Type B pancreatic cell (in vitro differentiated cells): Measurements from ENCODE around the gene CDC14B. TPM values are rescaled to one million over a fixed set of nuclear protein-coding genes. Genes with fewer than 3 reads are reported as not detected.

Experiments used
- DNase-seq: peaks from one replicate; pipeline ENCODE4 v3.0.0; 2021; ENCODE audit warnings: mixed read lengths; ENCODE audit not compliant: unreplicated experiment; ENCODE audit errors: extremely low spot score
- H3K27ac Mint-ChIP-seq: 2 replicates; pipeline ENCODE4 v1.8.0; 2021; ENCODE audit warnings: mild to moderate bottlenecking, mixed read lengths
- H3K27me3 Mint-ChIP-seq: 2 replicates; pipeline ENCODE4 v1.8.0; 2021; ENCODE audit warnings: mixed read lengths
- H3K36me3 Mint-ChIP-seq: 2 replicates; pipeline ENCODE4 v1.8.0; 2021; ENCODE audit warnings: mixed read lengths
- H3K4me1 Mint-ChIP-seq: one replicate; pipeline ENCODE4 v1.8.0; 2021; ENCODE audit warnings: mixed read lengths; ENCODE audit not compliant: unreplicated experiment
- H3K4me3 Mint-ChIP-seq: 2 replicates; pipeline ENCODE4 v1.8.0; 2021; ENCODE audit warnings: mild to moderate bottlenecking, mixed read lengths
- H3K9me3 Mint-ChIP-seq: 2 replicates; pipeline ENCODE4 v1.8.0; 2021; ENCODE audit warnings: mixed read lengths
- total RNA-seq: library from RNA; stranded (reverse); gene quantifications from 2 replicates; pipeline ENCODE4 v1.2.1, GENCODE V29; 2021; ENCODE audit warnings: low replicate concordance
- TF ChIP-seq, protein P1 (sequence below): fragments of 200-600 bp; sonication (generic); conservative IDR thresholded peaks from 2 replicates; pipeline ENCODE4 v1.5.0; 2021; ENCODE audit warnings: antibody characterized with exemption, mild to moderate bottlenecking

CDC14B gene
- total RNA-seq, 1 donor from 2014 or later: 24.8 TPM

DNA sequence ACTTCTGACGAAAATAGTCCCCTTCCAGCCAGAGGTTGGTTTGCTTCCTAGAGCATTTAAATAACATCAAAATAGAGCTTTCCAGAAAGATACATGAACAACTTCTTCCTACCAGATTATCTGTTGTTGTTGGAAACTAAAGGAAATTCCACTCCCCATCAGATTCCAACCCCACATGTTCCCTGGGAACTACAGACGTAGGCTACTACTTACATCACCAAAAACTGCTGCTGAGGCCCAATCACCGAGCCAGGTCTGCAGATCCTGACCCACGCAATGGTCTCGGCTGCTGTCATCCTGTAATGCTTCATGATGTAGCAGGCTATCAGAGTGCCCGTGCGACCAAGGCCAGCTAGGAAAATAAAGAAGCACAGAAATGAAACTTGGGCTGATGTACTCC, 96.3 kb downstream of the CDC14B start:
- no peaks in the 10 kb centered on the region for H3K27me3 Mint-ChIP-seq
- H3K27ac Mint-ChIP-seq: no peak overlapping the region
- TF ChIP-seq, protein P1, sequence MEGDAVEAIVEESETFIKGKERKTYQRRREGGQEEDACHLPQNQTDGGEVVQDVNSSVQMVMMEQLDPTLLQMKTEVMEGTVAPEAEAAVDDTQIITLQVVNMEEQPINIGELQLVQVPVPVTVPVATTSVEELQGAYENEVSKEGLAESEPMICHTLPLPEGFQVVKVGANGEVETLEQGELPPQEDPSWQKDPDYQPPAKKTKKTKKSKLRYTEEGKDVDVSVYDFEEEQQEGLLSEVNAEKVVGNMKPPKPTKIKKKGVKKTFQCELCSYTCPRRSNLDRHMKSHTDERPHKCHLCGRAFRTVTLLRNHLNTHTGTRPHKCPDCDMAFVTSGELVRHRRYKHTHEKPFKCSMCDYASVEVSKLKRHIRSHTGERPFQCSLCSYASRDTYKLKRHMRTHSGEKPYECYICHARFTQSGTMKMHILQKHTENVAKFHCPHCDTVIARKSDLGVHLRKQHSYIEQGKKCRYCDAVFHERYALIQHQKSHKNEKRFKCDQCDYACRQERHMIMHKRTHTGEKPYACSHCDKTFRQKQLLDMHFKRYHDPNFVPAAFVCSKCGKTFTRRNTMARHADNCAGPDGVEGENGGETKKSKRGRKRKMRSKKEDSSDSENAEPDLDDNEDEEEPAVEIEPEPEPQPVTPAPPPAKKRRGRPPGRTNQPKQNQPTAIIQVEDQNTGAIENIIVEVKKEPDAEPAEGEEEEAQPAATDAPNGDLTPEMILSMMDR: no peak
- H3K36me3 Mint-ChIP-seq: peaks cover 34% of the 10 kb centered on the region
- H3K4me3 Mint-ChIP-seq: no peak overlapping the region
- no peaks in the 10 kb centered on the region for H3K4me1 Mint-ChIP-seq
- no peak for DNase-seq
- H3K9me3 Mint-ChIP-seq: no peaks in the 10 kb centered on the region

DNA sequence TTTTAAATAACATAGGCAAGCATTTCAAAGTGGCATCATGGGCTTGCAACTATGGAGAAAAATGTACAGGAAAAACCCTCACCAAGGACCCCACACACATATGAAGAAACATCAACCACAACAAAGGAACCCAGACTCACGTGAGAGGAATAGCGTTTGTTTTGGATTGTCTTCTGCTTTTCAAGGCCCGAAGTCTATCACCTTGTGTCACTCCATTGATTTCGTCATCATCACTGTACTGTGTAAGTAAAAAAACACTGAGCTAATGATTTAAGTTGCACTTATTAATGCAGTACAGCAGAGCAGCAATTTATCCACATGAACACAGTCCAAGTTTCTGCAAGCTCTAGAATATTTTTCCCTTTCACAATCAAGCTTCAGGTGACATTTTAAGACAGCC, 97.3 kb downstream of the CDC14B start:
- Mint-ChIP-seq H3K36me3 (peaks cover 30% of the 10 kb centered on the region), H3K4me3 (no peak overlapping the region), H3K9me3 (no peaks in the 10 kb centered on the region), H3K27ac (no peak overlapping the region), H3K27me3 (no peaks in the 10 kb centered on the region), H3K4me1 (no peaks in the 10 kb centered on the region)
- TF ChIP-seq, protein P1: no peak
- DNase-seq: no peak

DNA sequence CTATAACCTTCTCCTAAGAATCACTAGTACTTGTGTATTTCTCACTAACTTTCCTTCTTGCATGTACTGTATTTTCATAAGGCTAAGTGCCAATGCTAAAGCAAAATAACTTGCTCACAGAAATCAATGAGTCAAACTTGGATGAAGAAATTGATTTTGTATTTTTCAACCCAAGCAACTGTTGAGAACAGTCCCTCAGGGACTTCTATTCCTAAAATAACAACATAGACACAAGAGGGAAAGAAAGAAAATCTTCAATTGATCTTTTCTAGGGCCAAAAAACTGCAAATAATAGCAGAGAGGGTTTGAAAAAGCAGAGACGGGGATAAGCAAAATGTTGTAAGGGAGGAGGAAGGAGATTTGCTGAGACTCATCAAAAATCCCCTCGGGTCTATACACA, 99.9 kb downstream of the CDC14B start:
- H3K4me1 Mint-ChIP-seq: peaks cover 9% of the 10 kb centered on the region
- no peak for DNase-seq
- H3K27ac Mint-ChIP-seq: no peak overlapping the region
- H3K36me3 Mint-ChIP-seq: peaks cover 21% of the 10 kb centered on the region
- no peaks in the 10 kb centered on the region for H3K27me3 Mint-ChIP-seq
- no peak overlapping the region for H3K4me3 Mint-ChIP-seq
- TF ChIP-seq, protein P1: no peak
- no peaks in the 10 kb centered on the region for H3K9me3 Mint-ChIP-seq

DNA sequence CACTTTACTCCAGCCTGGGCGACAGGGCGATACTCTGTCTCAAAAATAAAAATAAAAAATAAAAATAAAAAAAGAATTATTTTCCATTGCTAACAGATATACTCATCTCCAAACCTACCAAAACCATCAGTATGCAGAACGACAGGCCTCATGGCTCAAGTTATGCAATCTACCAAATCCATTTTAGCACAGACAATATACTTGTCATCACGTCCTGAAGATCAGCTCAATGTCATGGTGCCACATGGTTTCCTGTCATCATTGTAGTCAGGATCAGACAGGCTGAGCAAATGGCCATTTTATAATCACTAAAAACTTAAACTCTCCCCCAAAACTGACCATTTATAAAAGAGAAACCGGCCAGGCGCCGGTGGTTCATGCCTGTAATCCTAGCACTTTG, 100.5 kb downstream of the CDC14B start:
- Mint-ChIP-seq H3K9me3 (no peaks in the 10 kb centered on the region), H3K36me3 (peaks cover 16% of the 10 kb centered on the region), H3K27ac (no peak overlapping the region), H3K4me1 (peaks cover 10% of the 10 kb centered on the region), H3K4me3 (no peak overlapping the region), H3K27me3 (no peaks in the 10 kb centered on the region)
- DNase-seq: no peak
- TF ChIP-seq, protein P1: no peak

DNA sequence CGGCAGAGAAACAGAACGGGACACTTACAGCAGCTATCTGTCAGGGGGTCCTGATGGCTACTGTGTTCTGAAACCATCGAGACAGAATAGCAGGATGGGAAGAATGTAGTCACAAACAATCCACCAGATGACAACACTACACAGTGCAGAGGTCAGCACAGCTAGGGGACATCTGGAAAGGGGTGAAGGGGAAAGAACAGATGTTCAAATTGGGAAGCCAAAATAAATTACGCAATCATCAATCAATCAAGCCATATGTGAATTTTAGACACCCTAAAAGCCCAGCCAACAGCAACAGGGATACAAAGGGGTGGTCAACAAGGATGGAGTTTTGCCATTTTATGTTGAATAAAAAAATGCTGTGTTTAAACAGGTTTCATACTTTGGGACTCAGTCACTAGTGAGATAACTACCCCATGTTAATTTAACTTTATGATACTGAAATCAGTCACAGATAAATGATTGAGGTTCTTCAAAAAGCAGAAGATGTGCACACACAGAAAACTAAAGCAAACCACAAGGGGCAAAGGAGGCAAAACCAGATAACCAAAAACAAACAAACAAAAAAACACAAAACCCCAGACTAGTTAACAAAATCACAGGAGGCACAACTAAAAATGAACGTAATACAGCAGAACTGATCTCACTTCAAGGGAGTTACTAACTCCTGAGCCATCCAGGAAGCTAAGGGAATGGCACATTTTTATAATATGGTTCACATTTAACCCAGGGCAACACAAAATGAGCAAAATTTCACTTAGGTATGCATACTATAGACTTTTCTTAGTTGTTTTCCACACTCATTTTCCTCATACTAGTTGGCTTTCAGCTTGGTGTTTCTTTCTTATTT, 103.8 kb downstream of the CDC14B start:
- TF ChIP-seq, protein P1: no peak
- Mint-ChIP-seq H3K9me3 (no peaks in the 10 kb centered on the region), H3K4me3 (no peak overlapping the region), H3K27me3 (no peaks in the 10 kb centered on the region), H3K27ac (no peak overlapping the region), H3K36me3 (peaks cover 8% of the 10 kb centered on the region), H3K4me1 (peaks cover 10% of the 10 kb centered on the region)
- DNase-seq: no peak
